Activated T-cell treated with anti-CD3 and anti-CD28 coated beads, Interleukin-2, amount 50 U/mL, for 4 hours (primary cell): ENCODE measurements around the gene CCND2. TPM values are rescaled to one million over a fixed set of nuclear protein-coding genes. Genes with fewer than 3 reads are reported as not detected.
A peak's percentile ranks its signal among the peaks of the same experiment; 100 is the strongest.

Experiments
- ATAC-seq, 2 donors: fragments of 200-7000 bp; cut with Tn5 transposase; one replicate each; pipeline ENCODE4 v1.10.0; 2021
- DNase-seq: peaks from one replicate; pipeline ENCODE4 v3.0.0-alpha.2; 2020
- H3K27me3 Mint-ChIP-seq: one replicate; pipeline ENCODE4 v1.8.0; 2021; ENCODE audit warnings: low read depth, mixed read lengths
- H3K36me3 Mint-ChIP-seq: one replicate; pipeline ENCODE4 v1.8.0; 2022; ENCODE audit warnings: mixed read lengths; ENCODE audit not compliant: insufficient read depth
- H3K4me1 Mint-ChIP-seq: one replicate; pipeline ENCODE4 v1.8.0; 2021; ENCODE audit warnings: low read depth, mixed read lengths
- H3K4me3 Mint-ChIP-seq: one replicate; pipeline ENCODE4 v1.8.0; 2021; ENCODE audit warnings: mild to moderate bottlenecking, moderate library complexity, mixed read lengths
- H3K9me3 Mint-ChIP-seq: one replicate; pipeline ENCODE4 v1.8.0; 2021; ENCODE audit warnings: mixed read lengths
- total RNA-seq, 3 donors: library from RNA; stranded (reverse); gene quantifications; one replicate each; pipeline ENCODE4 v1.2.1, GENCODE V29; 2021

Gene CCND2
- total RNA-seq, 3 donors from 2014 or later, result 867 to 1,094 (median 990) TPM

- H3K36me3 Mint-ChIP-seq, result no peaks in the 10 kb centered on the region
- H3K27me3 Mint-ChIP-seq, result peaks cover 8% of the 10 kb centered on the region
- H3K9me3 Mint-ChIP-seq, result no peaks in the 10 kb centered on the region
- no peaks in the 10 kb centered on the region for H3K4me1 Mint-ChIP-seq
- DNase-seq (no peak), ATAC-seq (no peak)
- no peak overlapping the region for H3K4me3 Mint-ChIP-seq
Measured at GRCh38 chr12:4244868-4245267, 28.7 kb upstream of the CCND2 start.

- Mint-ChIP-seq H3K4me1 (no peaks in the 10 kb centered on the region), H3K27me3 (peaks cover 8% of the 10 kb centered on the region), H3K4me3 (no peak overlapping the region), H3K36me3 (no peaks in the 10 kb centered on the region), H3K9me3 (no peaks in the 10 kb centered on the region)
- ATAC-seq (no peak), DNase-seq (no peak)
Measured at GRCh38 chr12:4245446-4245845, 28.1 kb upstream of the CCND2 start.

- H3K9me3 Mint-ChIP-seq, result no peaks in the 10 kb centered on the region
- DNase-seq (no peak), ATAC-seq (no peak)
- H3K27me3 Mint-ChIP-seq, result peaks cover 11% of the 10 kb centered on the region
- H3K4me1 Mint-ChIP-seq, result peaks cover 6% of the 10 kb centered on the region
- no peaks in the 10 kb centered on the region for H3K36me3 Mint-ChIP-seq
- no peak overlapping the region for H3K4me3 Mint-ChIP-seq
Measured at GRCh38 chr12:4246116-4246515, 27.4 kb upstream of the CCND2 start.

- H3K9me3 Mint-ChIP-seq, result no peaks in the 10 kb centered on the region
Measured at GRCh38 chr12:4250691-4251090, 22.9 kb upstream of the CCND2 start.

GRCh38 chr12:4251216-4251891 is 22.2 kb upstream of the CCND2 start:
- Mint-ChIP-seq H3K9me3 (no peaks in the 10 kb centered on the region), H3K4me3 (peak overlapping the region; percentile 17), H3K36me3 (no peaks in the 10 kb centered on the region), H3K4me1 (peaks cover 10% of the 10 kb centered on the region), H3K27me3 (peaks cover 5% of the 10 kb centered on the region)
- peak; percentile 33 for DNase-seq
- peak; percentile 97 to 99 for ATAC-seq

More at GRCh38 chr12:4250691-4251090, 22.9 kb upstream of the CCND2 start:
- DNase-seq (no peak), ATAC-seq (peak; percentile 23 to 47)
- Mint-ChIP-seq H3K4me1 (peaks cover 10% of the 10 kb centered on the region), H3K27me3 (peaks cover 5% of the 10 kb centered on the region), H3K36me3 (no peaks in the 10 kb centered on the region), H3K4me3 (no peak overlapping the region)

- Mint-ChIP-seq H3K27me3 (peaks cover 5% of the 10 kb centered on the region), H3K36me3 (no peaks in the 10 kb centered on the region), H3K4me3 (no peak overlapping the region), H3K4me1 (peaks cover 10% of the 10 kb centered on the region), H3K9me3 (no peaks in the 10 kb centered on the region)
- no peak for ATAC-seq
- DNase-seq, result no peak
Measured at GRCh38 chr12:4251967-4252366, 21.6 kb upstream of the CCND2 start.

- ATAC-seq, result no peak
- DNase-seq, result no peak
- Mint-ChIP-seq H3K4me1 (peaks cover 11% of the 10 kb centered on the region), H3K9me3 (no peaks in the 10 kb centered on the region), H3K4me3 (no peak overlapping the region), H3K27me3 (peaks cover 5% of the 10 kb centered on the region), H3K36me3 (no peaks in the 10 kb centered on the region)
Measured at GRCh38 chr12:4252601-4253000, 21.0 kb upstream of the CCND2 start.

- Mint-ChIP-seq H3K9me3 (peaks cover 5% of the 10 kb centered on the region), H3K4me1 (peaks cover 4% of the 10 kb centered on the region), H3K36me3 (no peaks in the 10 kb centered on the region), H3K27me3 (peaks cover 2% of the 10 kb centered on the region), H3K4me3 (no peak overlapping the region)
- DNase-seq, result no peak
- ATAC-seq, result no peak
Measured at GRCh38 chr12:4256043-4256826, 17.3 kb upstream of the CCND2 start.

- DNase-seq (no peak), ATAC-seq (no peak)
- Mint-ChIP-seq H3K27me3 (peaks cover 2% of the 10 kb centered on the region), H3K9me3 (peaks cover 5% of the 10 kb centered on the region), H3K36me3 (no peaks in the 10 kb centered on the region), H3K4me3 (no peak overlapping the region), H3K4me1 (peaks cover 4% of the 10 kb centered on the region)
Measured at GRCh38 chr12:4257442-4257841, 16.1 kb upstream of the CCND2 start.

GRCh38 chr12:4259099-4259498 is 14.5 kb upstream of the CCND2 start:
- peaks cover 5% of the 10 kb centered on the region for H3K9me3 Mint-ChIP-seq
- DNase-seq (no peak), ATAC-seq (no peak)
- H3K27me3 Mint-ChIP-seq, result no peaks in the 10 kb centered on the region
- H3K4me1 Mint-ChIP-seq, result peaks cover 4% of the 10 kb centered on the region
- no peaks in the 10 kb centered on the region for H3K36me3 Mint-ChIP-seq
- no peak overlapping the region for H3K4me3 Mint-ChIP-seq

- H3K27me3 Mint-ChIP-seq, result no peaks in the 10 kb centered on the region
- H3K4me3 Mint-ChIP-seq, result no peak overlapping the region
- ATAC-seq (peak; percentile 58 to 78), DNase-seq (no peak)
- no peaks in the 10 kb centered on the region for H3K36me3 Mint-ChIP-seq
- H3K9me3 Mint-ChIP-seq, result peaks cover 5% of the 10 kb centered on the region
- H3K4me1 Mint-ChIP-seq, result peaks cover 4% of the 10 kb centered on the region
Measured at GRCh38 chr12:4261655-4262054, 11.9 kb upstream of the CCND2 start.

- DNase-seq, result no peak
- Mint-ChIP-seq H3K4me1 (peaks cover 17% of the 10 kb centered on the region), H3K9me3 (no peaks in the 10 kb centered on the region), H3K36me3 (no peaks in the 10 kb centered on the region), H3K4me3 (no peak overlapping the region), H3K27me3 (no peaks in the 10 kb centered on the region)
- no peak for ATAC-seq
Measured at GRCh38 chr12:4265280-4265679, 8.3 kb upstream of the CCND2 start.

- Mint-ChIP-seq H3K4me3 (no peak overlapping the region), H3K9me3 (no peaks in the 10 kb centered on the region), H3K27me3 (no peaks in the 10 kb centered on the region), H3K4me1 (peaks cover 17% of the 10 kb centered on the region), H3K36me3 (no peaks in the 10 kb centered on the region)
- ATAC-seq (no peak), DNase-seq (no peak)
Measured at GRCh38 chr12:4266990-4267389, 6.6 kb upstream of the CCND2 start.

GRCh38 chr12:4267704-4268328 is 5.7 kb upstream of the CCND2 start:
- Mint-ChIP-seq H3K4me3 (peak overlapping the region; percentile 98), H3K27me3 (no peaks in the 10 kb centered on the region), H3K36me3 (no peaks in the 10 kb centered on the region), H3K9me3 (no peaks in the 10 kb centered on the region), H3K4me1 (peaks cover 19% of the 10 kb centered on the region)
- ATAC-seq, result no peak
- DNase-seq, result no peak
